HUDEP-2 (cell line): ENCODE results near the gene PROB1.
A peak's percentile ranks its signal among the peaks of the same experiment; 100 is the strongest.

Experiments used
- DNase-seq, 76 experiments: peaks; one replicate each; lab custom pipeline; 2025; ENCODE audit not compliant: unreplicated experiment in 76 of 76; lab: John Stamatoyannopoulos, UW

Gene PROB1

GRCh38 chr5:139341689-139342422 lies 53.0 kb downstream of the PROB1 start, which contains the start of gene PAIP2:
PAIP2 (plus strand) TSS chr5:139341854; CDS start chr5:139363785, 21,931 bp downstream.
- DNase-seq: peak in 75 of 76 experiments; percentile 21 to 97 (median 94)

GRCh38 chr5:139341187-139341688 lies 53.7 kb downstream of the PROB1 start:
- DNase-seq: no peak
